ENCODE measurements around the gene INSR.

INSR gene

GRCh38 chr19:7258840-7259395 lies 35.3 kb downstream of the INSR start:
- H3K4me1 ChIP-seq (ENCODE audit: control insufficient read depth, insufficient read depth, low read length, poor library complexity, severe bottlenecking): no peaks in the 10 kb centered on the region
- H3K36me3 ChIP-seq (ENCODE audit: control insufficient read depth, insufficient read depth, low read length): no peaks in the 10 kb centered on the region
- no peaks in the 10 kb centered on the region for H3K27me3 ChIP-seq (replicated peaks; ENCODE audit: control insufficient read depth, insufficient read depth, low read length, poor library complexity, severe bottlenecking)
- H3K9me3 ChIP-seq (ENCODE audit: control insufficient read depth, low read length): no peaks in the 10 kb centered on the region
- no peak overlapping the region for H3K27ac ChIP-seq (ENCODE audit: insufficient read depth, low read length, poor library complexity, severe bottlenecking)
- DNase-seq: no peak
- no peak overlapping the region for H3K4me3 ChIP-seq (ENCODE audit: insufficient read depth, low read depth, low read length, poor library complexity, severe bottlenecking)

GRCh38 chr19:7258041-7258839 lies 36.0 kb downstream of the INSR start:
- DNase-seq: no peak
- Histone ChIP-seq H3K9me3 (ENCODE audit: control insufficient read depth, low read length) (no peaks in the 10 kb centered on the region), H3K27ac (ENCODE audit: insufficient read depth, low read length, poor library complexity, severe bottlenecking) (no peak overlapping the region), H3K27me3 (replicated peaks; ENCODE audit: control insufficient read depth, insufficient read depth, low read length, poor library complexity, severe bottlenecking) (no peaks in the 10 kb centered on the region), H3K36me3 (ENCODE audit: control insufficient read depth, insufficient read depth, low read length) (no peaks in the 10 kb centered on the region), H3K4me1 (ENCODE audit: control insufficient read depth, insufficient read depth, low read length, poor library complexity, severe bottlenecking) (no peaks in the 10 kb centered on the region), H3K4me3 (ENCODE audit: insufficient read depth, low read depth, low read length, poor library complexity, severe bottlenecking) (no peak overlapping the region)

- Histone ChIP-seq H3K4me3 (ENCODE audit: insufficient read depth, low read depth, low read length, poor library complexity, severe bottlenecking) (no peak overlapping the region), H3K36me3 (ENCODE audit: control insufficient read depth, insufficient read depth, low read length) (no peaks in the 10 kb centered on the region), H3K27me3 (replicated peaks; ENCODE audit: control insufficient read depth, insufficient read depth, low read length, poor library complexity, severe bottlenecking) (no peaks in the 10 kb centered on the region), H3K4me1 (ENCODE audit: control insufficient read depth, insufficient read depth, low read length, poor library complexity, severe bottlenecking) (no peaks in the 10 kb centered on the region), H3K27ac (ENCODE audit: insufficient read depth, low read length, poor library complexity, severe bottlenecking) (no peak overlapping the region), H3K9me3 (ENCODE audit: control insufficient read depth, low read length) (no peaks in the 10 kb centered on the region)
- DNase-seq: no peak
Measured at GRCh38 chr19:7257148-7258040, 36.8 kb downstream of the INSR start.

- Histone ChIP-seq H3K4me1 (ENCODE audit: control insufficient read depth, insufficient read depth, low read length, poor library complexity, severe bottlenecking) (no peaks in the 10 kb centered on the region), H3K4me3 (ENCODE audit: insufficient read depth, low read depth, low read length, poor library complexity, severe bottlenecking) (no peak overlapping the region), H3K27ac (ENCODE audit: insufficient read depth, low read length, poor library complexity, severe bottlenecking) (no peak overlapping the region), H3K36me3 (ENCODE audit: control insufficient read depth, insufficient read depth, low read length) (no peaks in the 10 kb centered on the region), H3K27me3 (replicated peaks; ENCODE audit: control insufficient read depth, insufficient read depth, low read length, poor library complexity, severe bottlenecking) (no peaks in the 10 kb centered on the region), H3K9me3 (ENCODE audit: control insufficient read depth, low read length) (no peaks in the 10 kb centered on the region)
- DNase-seq: no peak
Measured at GRCh38 chr19:7255631-7256030, 38.6 kb downstream of the INSR start.

- Histone ChIP-seq H3K4me1 (ENCODE audit: control insufficient read depth, insufficient read depth, low read length, poor library complexity, severe bottlenecking) (no peaks in the 10 kb centered on the region), H3K4me3 (ENCODE audit: insufficient read depth, low read depth, low read length, poor library complexity, severe bottlenecking) (no peak overlapping the region), H3K9me3 (ENCODE audit: control insufficient read depth, low read length) (no peaks in the 10 kb centered on the region), H3K27ac (ENCODE audit: insufficient read depth, low read length, poor library complexity, severe bottlenecking) (no peak overlapping the region), H3K27me3 (replicated peaks; ENCODE audit: control insufficient read depth, insufficient read depth, low read length, poor library complexity, severe bottlenecking) (no peaks in the 10 kb centered on the region), H3K36me3 (ENCODE audit: control insufficient read depth, insufficient read depth, low read length) (no peaks in the 10 kb centered on the region)
- no peak for DNase-seq
Measured at GRCh38 chr19:7255119-7255518, 39.1 kb downstream of the INSR start.

GRCh38 chr19:7254590-7254989 lies 39.6 kb downstream of the INSR start:
- Histone ChIP-seq H3K4me3 (ENCODE audit: insufficient read depth, low read depth, low read length, poor library complexity, severe bottlenecking) (no peak overlapping the region), H3K36me3 (ENCODE audit: control insufficient read depth, insufficient read depth, low read length) (no peaks in the 10 kb centered on the region), H3K4me1 (ENCODE audit: control insufficient read depth, insufficient read depth, low read length, poor library complexity, severe bottlenecking) (no peaks in the 10 kb centered on the region), H3K9me3 (ENCODE audit: control insufficient read depth, low read length) (no peaks in the 10 kb centered on the region), H3K27ac (ENCODE audit: insufficient read depth, low read length, poor library complexity, severe bottlenecking) (no peak overlapping the region), H3K27me3 (replicated peaks; ENCODE audit: control insufficient read depth, insufficient read depth, low read length, poor library complexity, severe bottlenecking) (no peaks in the 10 kb centered on the region)
- DNase-seq: no peak

GRCh38 chr19:7252364-7252763 lies 41.9 kb downstream of the INSR start:
- H3K27me3 ChIP-seq (replicated peaks; ENCODE audit: control insufficient read depth, insufficient read depth, low read length, poor library complexity, severe bottlenecking): no peaks in the 10 kb centered on the region
- no peak overlapping the region for H3K4me3 ChIP-seq (ENCODE audit: insufficient read depth, low read depth, low read length, poor library complexity, severe bottlenecking)
- no peaks in the 10 kb centered on the region for H3K9me3 ChIP-seq (ENCODE audit: control insufficient read depth, low read length)
- H3K36me3 ChIP-seq (ENCODE audit: control insufficient read depth, insufficient read depth, low read length): no peaks in the 10 kb centered on the region
- DNase-seq: no peak
- H3K27ac ChIP-seq (ENCODE audit: insufficient read depth, low read length, poor library complexity, severe bottlenecking): no peak overlapping the region
- no peaks in the 10 kb centered on the region for H3K4me1 ChIP-seq (ENCODE audit: control insufficient read depth, insufficient read depth, low read length, poor library complexity, severe bottlenecking)

GRCh38 chr19:7251494-7251893 lies 42.7 kb downstream of the INSR start:
- no peaks in the 10 kb centered on the region for H3K4me1 ChIP-seq (ENCODE audit: control insufficient read depth, insufficient read depth, low read length, poor library complexity, severe bottlenecking)
- no peak overlapping the region for H3K27ac ChIP-seq (ENCODE audit: insufficient read depth, low read length, poor library complexity, severe bottlenecking)
- no peaks in the 10 kb centered on the region for H3K36me3 ChIP-seq (ENCODE audit: control insufficient read depth, insufficient read depth, low read length)
- no peak for DNase-seq
- no peaks in the 10 kb centered on the region for H3K27me3 ChIP-seq (replicated peaks; ENCODE audit: control insufficient read depth, insufficient read depth, low read length, poor library complexity, severe bottlenecking)
- no peaks in the 10 kb centered on the region for H3K9me3 ChIP-seq (ENCODE audit: control insufficient read depth, low read length)
- no peak overlapping the region for H3K4me3 ChIP-seq (ENCODE audit: insufficient read depth, low read depth, low read length, poor library complexity, severe bottlenecking)

GRCh38 chr19:7250951-7251350 lies 43.3 kb downstream of the INSR start:
- Histone ChIP-seq H3K4me3 (ENCODE audit: insufficient read depth, low read depth, low read length, poor library complexity, severe bottlenecking) (no peak overlapping the region), H3K9me3 (ENCODE audit: control insufficient read depth, low read length) (no peaks in the 10 kb centered on the region), H3K27ac (ENCODE audit: insufficient read depth, low read length, poor library complexity, severe bottlenecking) (no peak overlapping the region), H3K4me1 (ENCODE audit: control insufficient read depth, insufficient read depth, low read length, poor library complexity, severe bottlenecking) (no peaks in the 10 kb centered on the region), H3K27me3 (replicated peaks; ENCODE audit: control insufficient read depth, insufficient read depth, low read length, poor library complexity, severe bottlenecking) (no peaks in the 10 kb centered on the region), H3K36me3 (ENCODE audit: control insufficient read depth, insufficient read depth, low read length) (no peaks in the 10 kb centered on the region)
- no peak for DNase-seq
